Breast epithelium (tissue), 3 donors: ENCODE results near the gene CBFA2T3.

ENCODE experiments used
- POLR2A ChIP-seq: fragments of 450-650 bp; IDR thresholded peaks from one replicate; pipeline ENCODE4 v1.6.1; 2016; ENCODE audit warnings: antibody characterized with exemption, mild to moderate bottlenecking, moderate library complexity
- POLR2AphosphoS5 ChIP-seq, 3 donors: sonication (generic); formaldehyde crosslinking; IDR thresholded peaks; one replicate each; pipeline ENCODE4 v1.6.1; 2017; ENCODE audit warnings: antibody characterized with exemption in 3 of 3
- TF ChIP-seq, protein P1 (sequence below), 3 donors: fragments of 450-650 bp; IDR thresholded peaks; one replicate each; pipeline ENCODE4 v1.5.1; 2016 to 2017; ENCODE audit warnings: antibody characterized with exemption in 3 of 3, mild to moderate bottlenecking in 3 of 3, moderate library complexity in 3 of 3

DNA sequence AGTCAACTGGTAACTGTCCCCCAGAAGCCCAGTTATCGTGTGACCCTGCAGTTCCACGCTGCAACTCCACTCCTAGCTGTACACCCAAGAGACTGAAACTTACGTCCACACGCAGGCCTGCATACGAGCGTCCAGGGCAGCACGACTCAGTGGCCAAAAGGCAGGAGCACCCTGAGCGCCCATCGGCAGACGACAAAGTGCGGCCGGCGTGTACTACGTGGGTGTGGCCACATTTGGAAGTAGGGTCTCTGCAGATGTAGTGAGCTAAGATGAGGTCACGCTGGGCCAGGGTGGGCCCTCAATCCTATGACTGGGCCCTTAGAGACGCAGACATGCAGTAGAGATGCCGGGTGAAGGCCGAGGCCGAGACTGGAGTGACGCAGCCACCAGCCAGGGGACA, 133.8 kb downstream of the CBFA2T3 start:
- TF ChIP-seq, protein P1, sequence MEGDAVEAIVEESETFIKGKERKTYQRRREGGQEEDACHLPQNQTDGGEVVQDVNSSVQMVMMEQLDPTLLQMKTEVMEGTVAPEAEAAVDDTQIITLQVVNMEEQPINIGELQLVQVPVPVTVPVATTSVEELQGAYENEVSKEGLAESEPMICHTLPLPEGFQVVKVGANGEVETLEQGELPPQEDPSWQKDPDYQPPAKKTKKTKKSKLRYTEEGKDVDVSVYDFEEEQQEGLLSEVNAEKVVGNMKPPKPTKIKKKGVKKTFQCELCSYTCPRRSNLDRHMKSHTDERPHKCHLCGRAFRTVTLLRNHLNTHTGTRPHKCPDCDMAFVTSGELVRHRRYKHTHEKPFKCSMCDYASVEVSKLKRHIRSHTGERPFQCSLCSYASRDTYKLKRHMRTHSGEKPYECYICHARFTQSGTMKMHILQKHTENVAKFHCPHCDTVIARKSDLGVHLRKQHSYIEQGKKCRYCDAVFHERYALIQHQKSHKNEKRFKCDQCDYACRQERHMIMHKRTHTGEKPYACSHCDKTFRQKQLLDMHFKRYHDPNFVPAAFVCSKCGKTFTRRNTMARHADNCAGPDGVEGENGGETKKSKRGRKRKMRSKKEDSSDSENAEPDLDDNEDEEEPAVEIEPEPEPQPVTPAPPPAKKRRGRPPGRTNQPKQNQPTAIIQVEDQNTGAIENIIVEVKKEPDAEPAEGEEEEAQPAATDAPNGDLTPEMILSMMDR (IDR thresholded peaks at IDR 0.05) = no peak
- TF ChIP-seq POLR2AphosphoS5 (IDR thresholded peaks at IDR 0.05) (no peak), POLR2A (no peak)
